GM18519 (cell line): Measurements from ENCODE around the gene DNAH7.
"Not testable (repeated sequence)": the region's sequence is repeated elsewhere in the genome, so short reads cannot be mapped to it uniquely, and the experiment has no call there.

ENCODE experiments used
- ATAC-seq: cut with Tn5 transposase; IDR thresholded peaks from one replicate; pipeline ENCODE4 v1.9.1; 2021; ENCODE audit warnings: mild to moderate bottlenecking, moderate library complexity; ENCODE audit not compliant: unreplicated experiment, low FRiP score

The DNAH7 gene

GRCh38 chr2:196068271-196069209 is at the start of gene DNAH7:
Gene DNAH7 (minus strand): TSS chr2:196068837. CDS start chr2:196068711, 126 bp downstream.
- peak; percentile 96 for ATAC-seq

GRCh38 chr2:196117214-196117705 is 48.6 kb upstream of the DNAH7 start:
- ATAC-seq = no peak

- ATAC-seq = no peak
These were observed 44.7 kb upstream of the DNAH7 start for GRCh38 chr2:196113061-196113974.

- ATAC-seq = no peak
These were observed 43.9 kb upstream of the DNAH7 start for GRCh38 chr2:196112418-196113034.

- ATAC-seq = no peak
These were observed 40.0 kb upstream of the DNAH7 start for GRCh38 chr2:196108604-196109003.

- no peak for ATAC-seq
These were observed 37.3 kb upstream of the DNAH7 start for GRCh38 chr2:196105951-196106350.

GRCh38 chr2:196104066-196104465 is 35.4 kb upstream of the DNAH7 start:
- no peak for ATAC-seq

GRCh38 chr2:196103626-196104025 is 35.0 kb upstream of the DNAH7 start:
- ATAC-seq = no peak

GRCh38 chr2:196101325-196101991 is 32.8 kb upstream of the DNAH7 start:
- ATAC-seq = peak; percentile 91

- no peak for ATAC-seq
These were observed 31.3 kb upstream of the DNAH7 start for GRCh38 chr2:196099916-196100315.

- ATAC-seq = no peak
These were observed 29.4 kb upstream of the DNAH7 start for GRCh38 chr2:196097864-196098660.

- no peak for ATAC-seq
These were observed 28.5 kb upstream of the DNAH7 start for GRCh38 chr2:196096982-196097745.

- no peak for ATAC-seq
These were observed 27.6 kb upstream of the DNAH7 start for GRCh38 chr2:196096264-196096663.

GRCh38 chr2:196089448-196089847 is 20.8 kb upstream of the DNAH7 start:
- not testable (repeated sequence) for ATAC-seq

- no peak for ATAC-seq
These were observed 19.6 kb upstream of the DNAH7 start for GRCh38 chr2:196088203-196088602.

GRCh38 chr2:196086517-196087368 is 18.1 kb upstream of the DNAH7 start:
- ATAC-seq = no peak

GRCh38 chr2:196083601-196084000 is 15.0 kb upstream of the DNAH7 start:
- ATAC-seq = no peak

GRCh38 chr2:196080526-196080925 is 11.9 kb upstream of the DNAH7 start:
- ATAC-seq = no peak
